Measurements from ENCODE around the gene PLPPR1.

Gene PLPPR1

GRCh38 chr9:101226803-101227202, 198.3 kb downstream of the PLPPR1 start:
- no peak for DNase-seq
- no peak for TF ChIP-seq CTCF (IDR thresholded peaks at IDR 0.05; ENCODE audit: low read length)
- TF ChIP-seq EZH2phosphoT487 (IDR thresholded peaks at IDR 0.05; ENCODE audit: low read length), result no peak
- TF ChIP-seq EZH2 (optimal IDR thresholded peaks at IDR 0.05; ENCODE audit: low read depth, low read length), result no peak

GRCh38 chr9:101229606-101230005, 201.1 kb downstream of the PLPPR1 start:
- Histone ChIP-seq H4K20me1 (ENCODE audit: insufficient read depth, low read length) (no peaks in the 10 kb centered on the region), H3K4me2 (ENCODE audit: low read depth, low read length) (no peak overlapping the region), H3K27ac (ENCODE audit: low read length) (no peak overlapping the region), H3K4me3 (ENCODE audit: low read length) (no peak overlapping the region), H2AFZ (ENCODE audit: low read length) (no peak overlapping the region), H3K9ac (ENCODE audit: low read length) (no peak overlapping the region), H3K9me2 (replicated peaks; ENCODE audit: insufficient read depth, low read length) (no peaks in the 10 kb centered on the region), H3K27me3 (replicated peaks; ENCODE audit: insufficient read depth, low read length) (no peaks in the 10 kb centered on the region), H3K4me1 (ENCODE audit: low read length) (no peaks in the 10 kb centered on the region), H3K9me3 (replicated peaks; ENCODE audit: insufficient read depth, low read length) (no peaks in the 10 kb centered on the region), H3K36me3 (replicated peaks; ENCODE audit: insufficient read depth, low read length) (no peaks in the 10 kb centered on the region), H3K79me2 (ENCODE audit: low read length) (no peaks in the 10 kb centered on the region), H3F3A (ENCODE audit: insufficient read depth, low read length) (no peaks in the 10 kb centered on the region)
- no peak for DNase-seq
- TF ChIP-seq CTCF (IDR thresholded peaks at IDR 0.05; ENCODE audit: low read length) (no peak), EZH2phosphoT487 (IDR thresholded peaks at IDR 0.05; ENCODE audit: low read length) (no peak), EZH2 (optimal IDR thresholded peaks at IDR 0.05; ENCODE audit: low read depth, low read length) (no peak)

More at GRCh38 chr9:101226803-101227202, 198.3 kb downstream of the PLPPR1 start:
- no peaks in the 10 kb centered on the region for H4K20me1 ChIP-seq (ENCODE audit: insufficient read depth, low read length)
- H3K4me3 ChIP-seq (ENCODE audit: low read length), result no peak overlapping the region
- no peak overlapping the region for H3K9ac ChIP-seq (ENCODE audit: low read length)
- no peaks in the 10 kb centered on the region for H3K79me2 ChIP-seq (ENCODE audit: low read length)
- H3K4me1 ChIP-seq (ENCODE audit: low read length), result no peaks in the 10 kb centered on the region
- H3K27ac ChIP-seq (ENCODE audit: low read length), result no peak overlapping the region
- H3K27me3 ChIP-seq (replicated peaks; ENCODE audit: insufficient read depth, low read length), result no peaks in the 10 kb centered on the region
- H3F3A ChIP-seq (ENCODE audit: insufficient read depth, low read length), result no peaks in the 10 kb centered on the region
- no peak overlapping the region for H2AFZ ChIP-seq (ENCODE audit: low read length)
- no peaks in the 10 kb centered on the region for H3K9me3 ChIP-seq (replicated peaks; ENCODE audit: insufficient read depth, low read length)
- H3K9me2 ChIP-seq (replicated peaks; ENCODE audit: insufficient read depth, low read length), result no peaks in the 10 kb centered on the region
- no peaks in the 10 kb centered on the region for H3K36me3 ChIP-seq (replicated peaks; ENCODE audit: insufficient read depth, low read length)
- H3K4me2 ChIP-seq (ENCODE audit: low read depth, low read length), result no peak overlapping the region

GRCh38 chr9:101232405-101232977, 204.0 kb downstream of the PLPPR1 start:
- no peak for DNase-seq
- H3F3A ChIP-seq (ENCODE audit: insufficient read depth, low read length), result no peaks in the 10 kb centered on the region
- H3K27ac ChIP-seq (ENCODE audit: low read length), result no peak overlapping the region
- no peak overlapping the region for H3K4me3 ChIP-seq (ENCODE audit: low read length)
- H3K4me2 ChIP-seq (ENCODE audit: low read depth, low read length), result no peak overlapping the region
- no peaks in the 10 kb centered on the region for H4K20me1 ChIP-seq (ENCODE audit: insufficient read depth, low read length)
- H3K79me2 ChIP-seq (ENCODE audit: low read length), result no peaks in the 10 kb centered on the region
- no peaks in the 10 kb centered on the region for H3K27me3 ChIP-seq (replicated peaks; ENCODE audit: insufficient read depth, low read length)
- no peak overlapping the region for H3K9ac ChIP-seq (ENCODE audit: low read length)
- H3K4me1 ChIP-seq (ENCODE audit: low read length), result no peaks in the 10 kb centered on the region
- no peaks in the 10 kb centered on the region for H3K9me2 ChIP-seq (replicated peaks; ENCODE audit: insufficient read depth, low read length)
- TF ChIP-seq EZH2phosphoT487 (IDR thresholded peaks at IDR 0.05; ENCODE audit: low read length) (no peak), CTCF (IDR thresholded peaks at IDR 0.05; ENCODE audit: low read length) (no peak), EZH2 (optimal IDR thresholded peaks at IDR 0.05; ENCODE audit: low read depth, low read length) (no peak)
- H3K36me3 ChIP-seq (replicated peaks; ENCODE audit: insufficient read depth, low read length), result no peaks in the 10 kb centered on the region
- H2AFZ ChIP-seq (ENCODE audit: low read length), result no peak overlapping the region
- no peaks in the 10 kb centered on the region for H3K9me3 ChIP-seq (replicated peaks; ENCODE audit: insufficient read depth, low read length)
